H1 (cell line): ENCODE measurements around the gene SLC4A7. TPM values are rescaled to one million over a fixed set of nuclear protein-coding genes. Genes with fewer than 3 reads are reported as not detected.

Experiments used
- CTBP2 ChIP-seq: IDR thresholded peaks from 2 replicates; pipeline ENCODE4 v1.7.0; 2011; ENCODE audit warnings: borderline replicate concordance, mild to moderate bottlenecking, moderate library complexity, mixed read lengths, low read length; ENCODE audit not compliant: insufficient read depth, insufficient read length
- EGR1 ChIP-seq: IDR thresholded peaks from 2 replicates; pipeline ENCODE4 v1.6.1; 2011; ENCODE audit warnings: low read depth, low read length, borderline replicate concordance
- HDAC2 ChIP-seq, 2 experiments: fragments of 300-600 bp in 1 of 2; sonication (generic) in 1 of 2; IDR thresholded peaks; 2 replicates each; pipeline ENCODE4 v1.6.1; 2011 to 2012; ENCODE audit warnings: low read depth in 2 of 2, low read length in 2 of 2, mild to moderate bottlenecking in 2 of 2, moderate library complexity in 2 of 2, borderline replicate concordance in 1 of 2, inconsistent platforms in 1 of 2
- RFX5 ChIP-seq: IDR thresholded peaks from 2 replicates; pipeline ENCODE4 v1.6.1; 2011; ENCODE audit warnings: low read depth, low read length, improper control_type of control experiment, borderline replicate concordance
- TAF7 ChIP-seq: optimal IDR thresholded peaks from 2 replicates; pipeline ENCODE3; 2011; ENCODE audit warnings: low read depth, mild to moderate bottlenecking, inconsistent platforms, low read length, moderate library complexity, borderline replicate concordance
- polyA plus RNA-seq, 7 experiments: library from polyadenylated mRNA; depleted of rRNA in 3 of 7; stranded (reverse) in 5 of 7; unstranded in 2 of 7; fragments of >200 nt in 5 of 7; fragments of 200-250 nt in 2 of 7; gene quantifications; 1 replicate in 5 of 7; 2 replicates in 1 of 7; 4 replicates in 1 of 7; pipeline versions ENCODE4 v1.2.1 to v1.2.3, GENCODE V29; 2011 to 2013; ENCODE audit warnings: missing spikeins in 2 of 7, mixed read lengths in 2 of 7
- total RNA-seq: library from RNA; stranded (reverse); fragmentation: NEBNext Ultra II Directional; extraction: Animal tissue kit (Norgen Biotek cat#: 25700); gene quantifications from 2 replicates; pipeline ENCODE4 v1.2.1, GENCODE V29; 2021

The SLC4A7 gene
- total and polyA plus RNA-seq, 2 of the 8 experiments (the other 6 are each of a cell fraction or from before 2014, with no cell fraction given), result 14.9 to 70.5 TPM

DNA sequence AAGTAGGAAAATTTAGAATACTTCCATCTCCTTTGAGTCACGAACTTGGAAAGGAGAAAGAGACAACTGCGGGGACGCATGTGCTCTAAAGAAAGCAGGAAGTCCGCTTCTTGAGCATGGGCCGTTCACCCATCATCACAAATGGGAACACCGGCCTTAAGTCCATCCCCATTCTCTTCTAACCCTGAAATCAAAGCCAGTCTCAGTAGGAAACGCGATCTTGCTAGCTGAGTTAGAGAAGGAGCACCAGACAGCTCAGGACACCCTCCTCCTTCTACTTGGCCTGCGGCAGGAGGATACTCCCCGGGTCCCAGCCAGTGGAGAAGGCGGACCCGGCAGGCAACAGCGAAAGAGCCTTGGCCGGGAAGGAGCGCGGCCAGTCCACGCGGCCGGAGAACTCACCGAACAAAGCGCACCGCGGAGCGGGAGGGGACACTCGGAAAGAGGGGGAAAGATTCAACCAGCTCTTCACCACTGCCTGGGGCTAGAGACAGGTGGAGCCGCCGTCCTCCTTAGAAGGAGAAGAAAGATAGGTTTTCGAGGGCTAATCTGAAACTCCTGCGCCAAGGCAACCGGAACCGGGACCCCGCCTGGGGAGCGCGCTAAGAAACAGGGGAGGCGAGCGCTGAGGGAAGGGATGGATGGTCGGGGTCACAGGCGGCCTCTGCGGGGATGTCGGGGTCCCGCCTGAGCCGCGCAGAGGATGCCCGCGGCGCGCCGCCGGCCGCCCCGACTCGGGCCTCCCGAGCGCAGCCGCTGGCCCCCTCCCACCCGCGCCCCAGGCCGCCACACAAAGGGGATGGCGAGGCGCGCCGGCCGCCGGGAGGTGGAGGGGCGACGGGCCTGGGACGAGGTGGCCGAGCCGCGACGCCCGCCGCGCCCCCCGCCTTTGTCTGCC is 818 bp downstream of the SLC4A7 start (continued):
- TF ChIP-seq TAF7, result no peak
- no peak for TF ChIP-seq CTBP2
- no peak for TF ChIP-seq RFX5
- no peak for TF ChIP-seq HDAC2 (IDR thresholded peaks at IDR 0.05; ENCODE audit: borderline replicate concordance in 1 of 2, low read depth in 2 of 2, low read length in 2 of 2)
- no peak for TF ChIP-seq EGR1
